PC-3 (cell line): ENCODE measurements around the gene SP140. TPM values are rescaled to one million over a fixed set of nuclear protein-coding genes. Genes with fewer than 3 reads are reported as not detected.

ENCODE experiments used
- ATAC-seq: fragments of 200-7000 bp; cut with Tn5 transposase; 2 replicates; pipeline ENCODE4 v1.9.1; 2020; ENCODE audit warnings: mild to moderate bottlenecking, moderate library complexity
- BruUV-seq: library from RNA; stranded (reverse); fragments of 400-500 nt; replicated peaks from 2 replicates; lab custom pipeline; 2021; lab: Mats Ljungman, UMichigan
- CTCF ChIA-PET: fragments of 300-600 bp; sonication (Branson Sonifier 250); formaldehyde crosslinking; loops from one replicate; lab custom pipeline; 2022; ENCODE audit warnings: antibody characterized with exemption; lab: Charles Lee
- POLR2A ChIA-PET: fragments of 300-600 bp; sonication (Branson Sonifier 250); formaldehyde crosslinking; loops from one replicate; lab custom pipeline; 2022; ENCODE audit warnings: antibody characterized with exemption; ENCODE audit not compliant: unreplicated experiment; lab: Charles Lee
- DNase-seq: peaks from one replicate; pipeline ENCODE4 v3.0.0-alpha.2; 2015
- H2AFZ ChIP-seq: fragments of 300-600 bp; sonication (generic); 2 replicates; pipeline ENCODE4 v1.6.0; 2016; ENCODE audit warnings: antibody characterized with exemption, low read length
- H3F3A ChIP-seq: fragments of 300-600 bp; sonication (generic); one replicate; pipeline ENCODE4 v1.6.0; 2017; ENCODE audit warnings: antibody characterized with exemption, low read length, control low read depth, mild to moderate bottlenecking; ENCODE audit not compliant: unreplicated experiment
- H3K27ac ChIP-seq: fragments of 300-600 bp; sonication (generic); 2 replicates; pipeline ENCODE4 v1.5.1; 2016; ENCODE audit warnings: mild to moderate bottlenecking, low read length
- H3K27me3 ChIP-seq: fragments of 300-600 bp; sonication (generic); 2 replicates; pipeline ENCODE4 v1.6.1; 2016; ENCODE audit warnings: low read length, mixed read lengths
- H3K36me3 ChIP-seq: fragments of 300-600 bp; sonication (generic); 2 replicates; pipeline ENCODE4 v1.6.1; 2016; ENCODE audit warnings: low read depth, mixed run types, low read length, mixed read lengths
- H3K4me1 ChIP-seq: fragments of 300-600 bp; sonication (generic); 2 replicates; pipeline ENCODE4 v1.5.1; 2016; ENCODE audit warnings: low read length; ENCODE audit not compliant: insufficient read depth
- H3K4me2 ChIP-seq: fragments of 300-600 bp; sonication (generic); 2 replicates; pipeline ENCODE4 v1.6.0; 2016; ENCODE audit warnings: low read length
- H3K4me3 ChIP-seq: fragments of 300-600 bp; sonication (generic); 2 replicates; pipeline ENCODE4 v1.5.1; 2016; ENCODE audit warnings: mild to moderate bottlenecking, low read length, mixed read lengths
- H3K79me2 ChIP-seq: fragments of 300-600 bp; sonication (generic); 2 replicates; pipeline ENCODE4 v1.6.1; 2017; ENCODE audit warnings: low read length, mixed read lengths
- H3K9ac ChIP-seq: fragments of 300-600 bp; sonication (generic); 2 replicates; pipeline ENCODE4 v1.6.0; 2016; ENCODE audit warnings: mild to moderate bottlenecking, low read length
- H3K9me2 ChIP-seq: fragments of 300-600 bp; sonication (generic); replicated peaks from 2 replicates; pipeline ENCODE4 v1.6.1; 2016; ENCODE audit warnings: mixed run types, low read length, mixed read lengths
- H3K9me3 ChIP-seq: fragments of 300-600 bp; sonication (generic); 2 replicates; pipeline ENCODE4 v1.6.1; 2016; ENCODE audit warnings: low read length, mixed read lengths
- H4K20me1 ChIP-seq: fragments of 300-600 bp; sonication (generic); 2 replicates; pipeline ENCODE4 v1.6.1; 2016; ENCODE audit warnings: low read length, mixed read lengths
- EZH2 ChIP-seq: fragments of 300-600 bp; sonication (generic); IDR thresholded peaks from one replicate; pipeline ENCODE4 v1.6.1; 2017; ENCODE audit warnings: antibody characterized with exemption, mild to moderate bottlenecking, low read length; ENCODE audit not compliant: unreplicated experiment
- EZH2phosphoT487 ChIP-seq: fragments of 300-600 bp; sonication (generic); IDR thresholded peaks from 2 replicates; pipeline ENCODE4 v1.6.1; 2018; ENCODE audit warnings: mild to moderate bottlenecking, antibody characterized with exemption, low read length, borderline replicate concordance
- intact Hi-C: fragments of 100-400 bp; cut with micrococcal nuclease; formaldehyde crosslinking; loops from 2 replicates; pipeline ENCODE4 v1.9.0; 2023
- total RNA-seq: library from RNA; depleted of rRNA; stranded (reverse); fragments of >200 nt; gene quantifications from 2 replicates; pipeline ENCODE4 v1.2.3, GENCODE V29; 2014
- TF ChIP-seq, protein P1 (sequence below): fragments of 300-600 bp; sonication (generic); conservative IDR thresholded peaks from 2 replicates; pipeline ENCODE4 v1.5.1; 2017; ENCODE audit warnings: antibody characterized with exemption, low read depth, mild to moderate bottlenecking, low read length

The SP140 gene
- total RNA-seq, 1 experiment from 2014 or later: not detected

DNA sequence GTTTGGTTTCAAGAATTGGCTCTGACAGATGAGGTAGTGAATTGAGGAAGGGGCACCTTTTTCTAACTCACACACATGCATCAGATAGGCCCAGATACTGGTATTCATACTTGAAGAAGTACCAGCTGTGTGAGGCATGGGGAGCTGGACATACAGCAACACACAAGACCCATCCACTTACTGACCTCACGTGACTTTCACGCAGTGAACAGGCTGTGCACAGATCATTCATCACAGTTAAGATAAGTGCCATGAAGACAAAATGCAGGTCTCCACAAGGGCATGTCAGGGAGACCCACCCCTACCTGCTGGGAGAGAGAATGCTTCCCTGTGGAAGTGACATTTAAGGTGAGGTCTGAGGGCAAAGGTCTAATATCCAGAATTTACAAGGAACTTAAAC, 44.3 kb upstream of the SP140 start:
- H3K27ac ChIP-seq: no peak overlapping the region
- no peaks in the 10 kb centered on the region for H3K9me2 ChIP-seq
- no peak overlapping the region for H3K9ac ChIP-seq
- no TSS peak for BruUV-seq
- H3K4me2 ChIP-seq: no peak overlapping the region
- no peaks in the 10 kb centered on the region for H3F3A ChIP-seq
- CTCF ChIA-PET: no interaction called here
- H3K36me3 ChIP-seq: no peaks in the 10 kb centered on the region
- H3K4me3 ChIP-seq: no peak overlapping the region
- no peaks in the 10 kb centered on the region for H3K27me3 ChIP-seq
- ATAC-seq (no peak), DNase-seq (no peak)
- H3K9me3 ChIP-seq: no peaks in the 10 kb centered on the region
- intact Hi-C loops: no loop called here
- H2AFZ ChIP-seq: no peak overlapping the region
- no peak for TF ChIP-seq EZH2phosphoT487
- no peak for TF ChIP-seq EZH2
- TF ChIP-seq, protein P1, sequence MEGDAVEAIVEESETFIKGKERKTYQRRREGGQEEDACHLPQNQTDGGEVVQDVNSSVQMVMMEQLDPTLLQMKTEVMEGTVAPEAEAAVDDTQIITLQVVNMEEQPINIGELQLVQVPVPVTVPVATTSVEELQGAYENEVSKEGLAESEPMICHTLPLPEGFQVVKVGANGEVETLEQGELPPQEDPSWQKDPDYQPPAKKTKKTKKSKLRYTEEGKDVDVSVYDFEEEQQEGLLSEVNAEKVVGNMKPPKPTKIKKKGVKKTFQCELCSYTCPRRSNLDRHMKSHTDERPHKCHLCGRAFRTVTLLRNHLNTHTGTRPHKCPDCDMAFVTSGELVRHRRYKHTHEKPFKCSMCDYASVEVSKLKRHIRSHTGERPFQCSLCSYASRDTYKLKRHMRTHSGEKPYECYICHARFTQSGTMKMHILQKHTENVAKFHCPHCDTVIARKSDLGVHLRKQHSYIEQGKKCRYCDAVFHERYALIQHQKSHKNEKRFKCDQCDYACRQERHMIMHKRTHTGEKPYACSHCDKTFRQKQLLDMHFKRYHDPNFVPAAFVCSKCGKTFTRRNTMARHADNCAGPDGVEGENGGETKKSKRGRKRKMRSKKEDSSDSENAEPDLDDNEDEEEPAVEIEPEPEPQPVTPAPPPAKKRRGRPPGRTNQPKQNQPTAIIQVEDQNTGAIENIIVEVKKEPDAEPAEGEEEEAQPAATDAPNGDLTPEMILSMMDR: no peak
- H3K4me1 ChIP-seq: no peaks in the 10 kb centered on the region
- POLR2A ChIA-PET: no interaction called here
- H3K79me2 ChIP-seq: no peaks in the 10 kb centered on the region
- H4K20me1 ChIP-seq: no peaks in the 10 kb centered on the region

GRCh38 chr2:230184727-230185578, 40.6 kb upstream of the SP140 start:
- Histone ChIP-seq H3K27me3 (no peaks in the 10 kb centered on the region), H3K4me1 (no peaks in the 10 kb centered on the region), H2AFZ (no peak overlapping the region), H4K20me1 (no peaks in the 10 kb centered on the region), H3K4me2 (no peak overlapping the region), H3K79me2 (no peaks in the 10 kb centered on the region), H3F3A (no peaks in the 10 kb centered on the region), H3K9ac (no peak overlapping the region), H3K4me3 (no peak overlapping the region), H3K36me3 (no peaks in the 10 kb centered on the region), H3K27ac (no peak overlapping the region), H3K9me3 (no peaks in the 10 kb centered on the region), H3K9me2 (no peaks in the 10 kb centered on the region)
- ATAC-seq (no peak), DNase-seq (no peak)
- ChIA-PET POLR2A (no interaction called here), CTCF (no interaction called here)
- intact Hi-C loops: no loop called here
- BruUV-seq: no TSS peak
- TF ChIP-seq EZH2 (no peak), EZH2phosphoT487 (no peak)
- TF ChIP-seq, protein P1: no peak
